SK-N-SH treated with all-trans-retinoic acid at 6 μM for 48 hours (cell line): Measurements from ENCODE around the gene TMEM192.
"Not testable (repeated sequence)": the region's sequence is repeated elsewhere in the genome, so short reads cannot be mapped to it uniquely, and the experiment has no call there.

Experiments used
- ATAC-seq: fragments of 200-7000 bp; cut with Tn5 transposase; 3 replicates; pipeline ENCODE4 v1.9.1; 2020; ENCODE audit warnings: mild to moderate bottlenecking, moderate library complexity
- ARNTL ChIP-seq: fragments of 450-650 bp; formaldehyde crosslinking; IDR thresholded peaks from 2 replicates; pipeline ENCODE4 v1.5.0; 2020; ENCODE audit warnings: low read depth, mild to moderate bottlenecking, moderate library complexity, borderline replicate concordance
- BACH2 ChIP-seq: fragments of 250-450 bp; sonication (Bioruptor Pico); IDR thresholded peaks from 2 replicates; pipeline ENCODE4 v1.9.0; 2021; ENCODE audit warnings: mild to moderate bottlenecking, borderline replicate concordance
- CREB5 ChIP-seq: fragments of 250-450 bp; sonication (Bioruptor Pico); IDR thresholded peaks from 2 replicates; pipeline ENCODE4 v1.5.1; 2020; ENCODE audit warnings: low read depth, mild to moderate bottlenecking, moderate library complexity
- CSRNP3 ChIP-seq: fragments of 250-450 bp; sonication (Bioruptor Pico); IDR thresholded peaks from 2 replicates; pipeline ENCODE4 v1.5.1; 2021; ENCODE audit warnings: mild to moderate bottlenecking, moderate library complexity
- ESRRG ChIP-seq: fragments of 250-450 bp; sonication (Bioruptor Pico); IDR thresholded peaks from 2 replicates; pipeline ENCODE4 v1.6.1; 2021; ENCODE audit warnings: mild to moderate bottlenecking
- GLIS3 ChIP-seq: fragments of 250-450 bp; sonication (Bioruptor Pico); IDR thresholded peaks from 2 replicates; pipeline ENCODE4 v1.5.0; 2020; ENCODE audit warnings: mild to moderate bottlenecking, moderate library complexity
- ISL1 ChIP-seq: fragments of 250-450 bp; sonication (Bioruptor Pico); IDR thresholded peaks from 2 replicates; pipeline ENCODE4 v2.1.2; 2022; ENCODE audit warnings: mild to moderate bottlenecking, moderate library complexity
- OSR1 ChIP-seq: fragments of 250-450 bp; sonication (Bioruptor Pico); IDR thresholded peaks from 2 replicates; pipeline ENCODE4 v1.8.0; 2022; ENCODE audit warnings: moderate library complexity, mild to moderate bottlenecking, inconsistent platforms
- PPARA ChIP-seq: fragments of 250-450 bp; sonication (Bioruptor Pico); IDR thresholded peaks from 2 replicates; pipeline ENCODE4 v1.5.0; 2020; ENCODE audit warnings: mild to moderate bottlenecking, borderline replicate concordance
- RARB ChIP-seq: fragments of 250-450 bp; sonication (Bioruptor Pico); IDR thresholded peaks from 2 replicates; pipeline ENCODE4 v1.8.0; 2021; ENCODE audit warnings: mild to moderate bottlenecking, moderate library complexity
- SNAI2 ChIP-seq: fragments of 250-450 bp; sonication (Bioruptor Pico); IDR thresholded peaks from 2 replicates; pipeline ENCODE4 v1.5.0; 2020; ENCODE audit warnings: mild to moderate bottlenecking, moderate library complexity
- TCF4 ChIP-seq: fragments of 250-450 bp; sonication (Bioruptor Pico); IDR thresholded peaks from 2 replicates; pipeline ENCODE4 v1.8.0; 2021; ENCODE audit warnings: mild to moderate bottlenecking, moderate library complexity, borderline replicate concordance
- ZC3H10 ChIP-seq: fragments of 250-450 bp; sonication (Bioruptor Pico); IDR thresholded peaks from 2 replicates; pipeline ENCODE4 v1.5.1; 2021; ENCODE audit warnings: mild to moderate bottlenecking, moderate library complexity
- ZFP30 ChIP-seq: fragments of 450-650 bp; formaldehyde crosslinking; IDR thresholded peaks from 2 replicates; pipeline ENCODE4 v1.5.0; 2022; ENCODE audit warnings: mild to moderate bottlenecking, moderate library complexity
- ZNF70 ChIP-seq: fragments of 450-650 bp; formaldehyde crosslinking; IDR thresholded peaks from 2 replicates; pipeline ENCODE4 v1.5.0; 2020; ENCODE audit warnings: mild to moderate bottlenecking, moderate library complexity
- ZNF8 ChIP-seq: fragments of 450-650 bp; formaldehyde crosslinking; IDR thresholded peaks from 2 replicates; pipeline ENCODE4 v1.5.0; 2020; ENCODE audit warnings: mild to moderate bottlenecking, moderate library complexity
- TF ChIP-seq, protein P1 (sequence below): fragments of 250-450 bp; sonication (Bioruptor Pico); IDR thresholded peaks from 2 replicates; pipeline ENCODE4 v1.5.0; 2020; ENCODE audit warnings: mild to moderate bottlenecking, moderate library complexity
- TF ChIP-seq, protein P2 (sequence below): fragments of 250-450 bp; sonication (Bioruptor Pico); IDR thresholded peaks from 2 replicates; pipeline ENCODE4 v1.8.0; 2020; ENCODE audit warnings: mild to moderate bottlenecking, moderate library complexity, borderline replicate concordance
- TF ChIP-seq, protein P3 (sequence below): fragments of 250-450 bp; sonication (Bioruptor Pico); IDR thresholded peaks from 2 replicates; pipeline ENCODE4 v1.8.0; 2021; ENCODE audit warnings: low read depth, mild to moderate bottlenecking, moderate library complexity, borderline replicate concordance

TMEM192 gene

DNA sequence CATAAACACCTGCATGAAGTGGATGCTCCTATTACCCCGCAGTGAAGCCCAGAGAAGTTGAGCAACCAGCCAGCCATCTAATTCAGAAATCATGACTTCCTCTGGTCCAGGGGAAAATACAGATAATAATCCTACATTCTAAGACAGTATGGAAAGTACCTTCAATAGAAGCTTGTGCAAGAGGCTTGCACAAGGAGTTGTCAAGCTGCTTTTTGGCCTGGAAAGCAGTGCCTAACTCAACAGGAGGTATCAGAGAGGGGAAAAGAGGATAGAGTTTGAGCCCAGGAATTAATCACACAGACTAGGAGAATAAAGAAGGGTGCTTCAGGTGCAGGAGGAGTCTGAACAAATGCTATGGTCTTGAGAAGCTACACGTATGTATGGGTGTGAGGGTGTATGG is 26.7 kb downstream of the TMEM192 start:
- ATAC-seq: no peak
- TF ChIP-seq, protein P1, sequence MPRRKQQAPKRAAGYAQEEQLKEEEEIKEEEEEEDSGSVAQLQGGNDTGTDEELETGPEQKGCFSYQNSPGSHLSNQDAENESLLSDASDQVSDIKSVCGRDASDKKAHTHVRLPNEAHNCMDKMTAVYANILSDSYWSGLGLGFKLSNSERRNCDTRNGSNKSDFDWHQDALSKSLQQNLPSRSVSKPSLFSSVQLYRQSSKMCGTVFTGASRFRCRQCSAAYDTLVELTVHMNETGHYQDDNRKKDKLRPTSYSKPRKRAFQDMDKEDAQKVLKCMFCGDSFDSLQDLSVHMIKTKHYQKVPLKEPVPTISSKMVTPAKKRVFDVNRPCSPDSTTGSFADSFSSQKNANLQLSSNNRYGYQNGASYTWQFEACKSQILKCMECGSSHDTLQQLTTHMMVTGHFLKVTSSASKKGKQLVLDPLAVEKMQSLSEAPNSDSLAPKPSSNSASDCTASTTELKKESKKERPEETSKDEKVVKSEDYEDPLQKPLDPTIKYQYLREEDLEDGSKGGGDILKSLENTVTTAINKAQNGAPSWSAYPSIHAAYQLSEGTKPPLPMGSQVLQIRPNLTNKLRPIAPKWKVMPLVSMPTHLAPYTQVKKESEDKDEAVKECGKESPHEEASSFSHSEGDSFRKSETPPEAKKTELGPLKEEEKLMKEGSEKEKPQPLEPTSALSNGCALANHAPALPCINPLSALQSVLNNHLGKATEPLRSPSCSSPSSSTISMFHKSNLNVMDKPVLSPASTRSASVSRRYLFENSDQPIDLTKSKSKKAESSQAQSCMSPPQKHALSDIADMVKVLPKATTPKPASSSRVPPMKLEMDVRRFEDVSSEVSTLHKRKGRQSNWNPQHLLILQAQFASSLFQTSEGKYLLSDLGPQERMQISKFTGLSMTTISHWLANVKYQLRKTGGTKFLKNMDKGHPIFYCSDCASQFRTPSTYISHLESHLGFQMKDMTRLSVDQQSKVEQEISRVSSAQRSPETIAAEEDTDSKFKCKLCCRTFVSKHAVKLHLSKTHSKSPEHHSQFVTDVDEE: no peak
- TF ChIP-seq TCF4 (CRISPR knock-in tag) (no peak), OSR1 (CRISPR knock-in tag) (no peak), ZNF8 (CRISPR knock-in tag) (no peak), ZC3H10 (CRISPR knock-in tag) (no peak), SNAI2 (CRISPR knock-in tag) (no peak), ZFP30 (no peak), BACH2 (CRISPR knock-in tag) (no peak), CSRNP3 (CRISPR knock-in tag) (no peak), ARNTL (no peak), ISL1 (CRISPR knock-in tag) (no peak), ESRRG (no peak), RARB (CRISPR knock-in tag) (no peak), CREB5 (CRISPR knock-in tag) (no peak)
- TF ChIP-seq, protein P2, sequence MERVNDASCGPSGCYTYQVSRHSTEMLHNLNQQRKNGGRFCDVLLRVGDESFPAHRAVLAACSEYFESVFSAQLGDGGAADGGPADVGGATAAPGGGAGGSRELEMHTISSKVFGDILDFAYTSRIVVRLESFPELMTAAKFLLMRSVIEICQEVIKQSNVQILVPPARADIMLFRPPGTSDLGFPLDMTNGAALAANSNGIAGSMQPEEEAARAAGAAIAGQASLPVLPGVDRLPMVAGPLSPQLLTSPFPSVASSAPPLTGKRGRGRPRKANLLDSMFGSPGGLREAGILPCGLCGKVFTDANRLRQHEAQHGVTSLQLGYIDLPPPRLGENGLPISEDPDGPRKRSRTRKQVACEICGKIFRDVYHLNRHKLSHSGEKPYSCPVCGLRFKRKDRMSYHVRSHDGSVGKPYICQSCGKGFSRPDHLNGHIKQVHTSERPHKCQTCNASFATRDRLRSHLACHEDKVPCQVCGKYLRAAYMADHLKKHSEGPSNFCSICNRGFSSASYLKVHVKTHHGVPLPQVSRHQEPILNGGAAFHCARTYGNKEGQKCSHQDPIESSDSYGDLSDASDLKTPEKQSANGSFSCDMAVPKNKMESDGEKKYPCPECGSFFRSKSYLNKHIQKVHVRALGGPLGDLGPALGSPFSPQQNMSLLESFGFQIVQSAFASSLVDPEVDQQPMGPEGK (CRISPR knock-in tag): no peak

- not testable (repeated sequence) for ATAC-seq
These were observed 27.9 kb downstream of the TMEM192 start for GRCh38 chr4:165084787-165085186.

DNA sequence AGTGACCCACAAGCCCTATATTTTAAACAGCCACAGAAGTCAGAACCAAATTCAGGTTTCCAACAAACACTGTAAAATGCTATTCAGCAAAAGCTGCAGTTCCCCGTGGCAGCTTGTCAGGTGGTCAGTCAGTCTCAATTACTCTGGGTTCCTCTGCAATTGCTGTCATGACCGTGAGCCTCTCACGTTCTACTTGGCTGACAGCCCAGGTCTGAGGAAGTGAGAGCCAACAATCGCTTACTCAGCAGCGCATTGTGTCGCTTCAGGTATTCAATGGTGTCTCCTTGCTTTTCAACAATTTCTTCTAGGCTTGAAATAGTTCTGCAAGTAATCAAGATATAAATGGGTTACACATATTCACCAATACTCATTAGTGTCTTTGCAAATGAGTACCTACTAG is 33.2 kb downstream of the TMEM192 start:
- ATAC-seq: no peak
- TF ChIP-seq PPARA (CRISPR knock-in tag): no peak

DNA sequence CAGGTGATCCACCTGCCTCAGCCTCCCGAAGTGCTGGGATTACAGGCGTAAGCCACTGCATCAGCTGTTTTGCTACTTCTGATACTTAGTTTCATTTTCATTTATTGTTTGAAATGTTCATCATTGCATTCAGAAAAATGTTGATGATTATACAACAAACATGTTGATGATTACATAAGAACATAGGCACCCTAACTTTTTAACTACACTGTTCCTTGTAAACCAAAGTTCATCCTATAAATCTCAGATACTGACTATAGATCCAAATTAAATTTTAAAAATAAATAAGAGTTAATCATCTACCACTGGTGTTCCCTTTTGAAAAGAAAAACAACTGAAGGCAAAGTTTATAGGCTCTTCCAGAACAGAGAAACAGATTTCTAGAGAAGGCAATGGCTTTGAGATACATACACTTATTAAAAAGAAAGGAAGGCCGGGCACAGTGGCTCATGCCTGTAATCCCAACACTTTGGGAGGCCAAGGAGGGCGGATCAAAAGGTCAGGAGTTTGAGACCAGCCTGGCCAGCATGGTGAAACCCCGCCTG is 35.6 kb downstream of the TMEM192 start:
- no peak for ATAC-seq
- TF ChIP-seq ESRRG (no peak), ZC3H10 (CRISPR knock-in tag) (no peak), RARB (CRISPR knock-in tag) (no peak), ZFP30 (no peak), ISL1 (CRISPR knock-in tag) (no peak), ZNF70 (CRISPR knock-in tag) (no peak), SNAI2 (CRISPR knock-in tag) (no peak), GLIS3 (CRISPR knock-in tag) (no peak), OSR1 (CRISPR knock-in tag) (no peak), CSRNP3 (CRISPR knock-in tag) (no peak), CREB5 (CRISPR knock-in tag) (no peak)
- TF ChIP-seq, protein P2 (CRISPR knock-in tag): no peak
- TF ChIP-seq, protein P3, sequence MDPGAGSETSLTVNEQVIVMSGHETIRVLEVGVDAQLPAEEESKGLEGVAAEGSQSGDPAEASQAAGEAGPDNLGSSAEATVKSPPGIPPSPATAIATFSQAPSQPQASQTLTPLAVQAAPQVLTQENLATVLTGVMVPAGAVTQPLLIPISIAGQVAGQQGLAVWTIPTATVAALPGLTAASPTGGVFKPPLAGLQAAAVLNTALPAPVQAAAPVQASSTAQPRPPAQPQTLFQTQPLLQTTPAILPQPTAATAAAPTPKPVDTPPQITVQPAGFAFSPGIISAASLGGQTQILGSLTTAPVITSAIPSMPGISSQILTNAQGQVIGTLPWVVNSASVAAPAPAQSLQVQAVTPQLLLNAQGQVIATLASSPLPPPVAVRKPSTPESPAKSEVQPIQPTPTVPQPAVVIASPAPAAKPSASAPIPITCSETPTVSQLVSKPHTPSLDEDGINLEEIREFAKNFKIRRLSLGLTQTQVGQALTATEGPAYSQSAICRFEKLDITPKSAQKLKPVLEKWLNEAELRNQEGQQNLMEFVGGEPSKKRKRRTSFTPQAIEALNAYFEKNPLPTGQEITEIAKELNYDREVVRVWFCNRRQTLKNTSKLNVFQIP (CRISPR knock-in tag): no peak
